ENCODE results near the gene UQCC2.

Gene UQCC2

GRCh38 chr6:33656844-33657243 lies 54.7 kb downstream of the UQCC2 start:
- DNase-seq (ENCODE audit: low read depth), result no peak
- H3K4me3 ChIP-seq (ENCODE audit: low read length), result no peak overlapping the region
- no peak for TF ChIP-seq CTCF (conservative IDR thresholded peaks at IDR 0.05; ENCODE audit: low read length)

- no peak overlapping the region for H3K4me3 ChIP-seq (ENCODE audit: low read length)
- DNase-seq (ENCODE audit: low read depth), result peak; percentile 77
- no peak for TF ChIP-seq CTCF (conservative IDR thresholded peaks at IDR 0.05; ENCODE audit: low read length)
Measured at GRCh38 chr6:33654831-33655554, 56.5 kb downstream of the UQCC2 start.

- no peak overlapping the region for H3K4me3 ChIP-seq (ENCODE audit: low read length)
- no peak for DNase-seq (ENCODE audit: low read depth)
- TF ChIP-seq CTCF (conservative IDR thresholded peaks at IDR 0.05; ENCODE audit: low read length), result no peak
Measured at GRCh38 chr6:33652002-33652401, 59.5 kb downstream of the UQCC2 start.

GRCh38 chr6:33651403-33651802 lies 60.1 kb downstream of the UQCC2 start:
- no peak for DNase-seq (ENCODE audit: low read depth)
- no peak overlapping the region for H3K4me3 ChIP-seq (ENCODE audit: low read length)
- no peak for TF ChIP-seq CTCF (conservative IDR thresholded peaks at IDR 0.05; ENCODE audit: low read length)
